Renal pelvis (tissue), 4 donors: ENCODE measurements around the gene PROSER2. TPM values are rescaled to one million over a fixed set of nuclear protein-coding genes. Genes with fewer than 3 reads are reported as not detected.
"Not testable (repeated sequence)": the region's sequence is repeated elsewhere in the genome, so short reads cannot be mapped to it uniquely, and the experiment has no call there.

Experiments used
- DNase-seq: peaks from one replicate; pipeline ENCODE4 v3.0.0-alpha.2; 2013
- polyA plus RNA-seq, 3 donors: library from polyadenylated mRNA; unstranded; fragments of 120-200 nt; gene quantifications; one replicate each; pipeline ENCODE4 v1.2.1, GENCODE V29; 2013; ENCODE audit not compliant: insufficient read length in 3 of 3

PROSER2 gene
- polyA plus RNA-seq, 3 donors = 4.9 to 6.1 (median 5.9) TPM

DNA sequence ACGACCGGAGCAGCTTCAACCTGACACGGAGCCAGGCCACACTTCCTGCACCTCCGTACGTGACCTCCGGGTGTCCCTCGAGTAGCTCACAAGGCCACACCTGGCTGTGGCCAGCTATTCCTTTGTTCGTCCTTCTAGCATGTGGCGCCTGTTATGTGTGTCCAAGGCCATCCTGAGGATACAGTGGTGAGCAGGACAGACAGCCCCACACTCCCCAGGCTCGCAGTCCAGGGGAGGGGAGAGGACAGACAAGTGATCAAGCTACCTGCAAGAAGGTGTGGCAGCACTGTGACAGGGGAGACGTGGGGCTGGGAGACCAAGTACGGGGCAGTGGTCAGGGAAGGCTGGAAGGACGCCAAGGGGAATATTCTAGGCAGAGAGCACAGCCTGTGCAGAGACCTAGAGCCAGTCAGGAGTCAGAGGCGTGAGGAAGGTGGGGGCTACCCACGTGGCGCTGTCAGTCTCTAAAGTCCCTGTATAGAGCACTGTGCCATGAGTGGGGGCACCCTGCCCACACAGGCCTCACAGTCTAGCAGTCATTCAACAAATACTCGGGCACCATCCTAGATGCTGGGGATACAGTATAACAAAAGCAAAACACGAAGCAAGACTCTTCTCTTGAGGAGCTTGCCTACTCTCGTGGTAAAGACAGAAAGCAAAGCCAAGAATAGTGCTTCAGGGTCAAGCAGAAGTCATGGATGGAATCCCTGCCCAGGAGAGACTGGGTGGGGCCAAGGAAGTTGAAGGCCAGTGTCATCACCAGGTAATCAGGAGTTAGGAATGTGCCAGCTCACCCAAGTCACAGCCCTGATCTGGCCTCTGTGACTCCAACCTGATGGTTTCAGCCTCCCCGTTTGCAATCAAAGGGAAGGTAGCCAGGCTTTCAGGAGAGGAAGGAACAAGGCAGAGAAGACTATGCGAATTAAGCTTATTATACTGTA lies 58.6 kb downstream of the PROSER2 start:
- no peak for DNase-seq

DNA sequence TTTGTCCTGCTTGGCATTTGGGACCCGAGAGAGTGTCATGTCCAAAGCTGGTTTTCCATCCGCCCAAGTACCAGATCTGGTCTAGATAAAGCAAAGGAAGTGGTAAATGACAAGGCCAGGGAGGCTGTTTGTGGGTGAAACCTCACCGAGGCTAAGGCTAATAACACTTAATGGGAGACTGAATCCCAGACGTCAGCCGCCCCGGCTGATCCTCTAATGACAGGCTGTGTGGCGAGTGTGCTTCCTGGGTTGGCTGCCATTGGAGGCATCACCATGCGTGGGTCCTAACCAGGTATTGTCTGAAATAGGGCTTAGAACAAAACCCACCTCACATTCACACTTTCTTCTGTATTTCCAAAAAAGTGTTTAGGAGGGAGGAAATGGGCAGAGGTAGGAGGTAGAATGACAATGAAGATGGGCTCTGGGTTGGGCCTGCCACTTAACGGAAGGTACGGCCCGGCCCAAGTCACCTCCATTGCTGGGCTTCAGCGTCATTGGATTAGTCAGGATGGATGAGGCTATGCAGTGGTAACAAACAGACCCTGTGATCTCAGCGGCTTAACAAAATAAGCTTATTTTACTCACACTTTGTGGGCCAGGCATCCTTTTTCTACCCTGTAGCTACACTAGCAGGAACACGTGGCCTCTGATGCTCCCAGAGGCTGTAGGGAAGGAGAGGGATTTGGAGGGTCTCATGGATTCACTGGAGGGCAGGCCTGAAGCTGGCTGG lies 59.7 kb downstream of the PROSER2 start:
- DNase-seq = no peak

DNA sequence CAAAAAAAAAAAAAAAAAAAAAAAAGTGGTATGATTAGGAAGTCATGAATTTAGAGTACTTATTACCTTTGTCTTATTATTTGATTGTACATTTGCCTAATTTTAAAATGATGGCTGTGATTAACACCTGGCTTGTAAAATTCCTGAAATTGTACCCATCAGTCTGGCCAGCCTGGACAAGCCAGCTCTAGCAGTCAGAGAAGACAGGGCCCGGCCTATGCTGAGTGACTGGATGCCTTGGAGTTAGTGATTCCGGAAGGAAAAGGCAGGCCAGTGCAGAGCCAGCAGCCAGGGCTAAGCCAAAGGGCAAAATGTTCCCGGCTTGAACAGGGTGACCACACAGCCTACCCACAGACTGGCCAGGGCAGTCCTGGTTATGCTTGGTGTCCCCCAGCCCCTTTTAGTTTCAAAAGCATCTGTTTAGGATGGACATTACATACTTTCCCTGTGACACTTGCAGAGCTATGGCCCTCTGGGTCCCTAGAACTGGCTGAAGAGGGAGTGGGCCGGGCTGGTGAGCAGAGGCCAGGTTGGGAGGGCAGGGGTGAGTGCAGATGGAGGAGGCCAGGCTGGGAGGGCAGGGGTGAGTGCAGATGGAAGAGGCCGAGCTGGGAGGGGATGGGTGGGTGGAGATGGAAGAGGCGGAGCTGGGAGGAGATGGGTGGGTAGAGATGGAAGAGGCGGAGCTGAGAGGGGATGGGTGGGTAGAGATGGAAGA lies 61.7 kb downstream of the PROSER2 start:
- DNase-seq = no peak

DNA sequence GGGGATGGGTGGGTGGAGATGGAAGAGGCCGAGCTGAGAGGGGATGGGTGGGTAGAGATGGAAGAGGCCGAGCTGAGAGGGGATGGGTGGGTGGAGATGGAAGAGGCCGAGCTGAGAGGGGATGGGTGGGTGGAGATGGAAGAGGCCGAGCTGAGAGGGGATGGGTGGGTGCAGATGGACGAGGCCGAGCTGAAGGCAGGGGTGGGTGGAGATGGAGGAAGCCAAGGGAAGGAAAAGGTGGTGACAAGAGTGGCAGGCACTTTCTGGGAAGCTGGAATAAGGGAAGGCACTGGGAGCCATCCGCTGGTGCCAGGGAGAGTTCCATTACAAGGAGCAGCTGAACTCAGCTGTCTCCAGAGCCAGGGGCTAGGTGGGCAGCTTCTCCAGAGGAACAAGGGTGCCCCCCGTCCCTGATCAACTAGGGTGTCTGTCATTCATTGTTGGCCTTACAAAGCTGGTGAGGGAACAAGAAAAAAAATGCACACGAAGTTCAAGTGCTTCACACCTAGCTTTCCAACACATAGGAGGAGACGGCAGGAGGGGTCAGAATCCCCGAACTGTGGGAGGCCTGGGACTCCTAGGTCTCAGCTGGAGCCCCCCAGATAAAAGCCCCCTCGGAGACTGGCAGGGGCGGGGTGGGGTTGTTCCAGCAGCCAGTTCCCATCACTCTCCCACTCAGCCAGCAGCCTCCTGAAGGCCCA lies 62.4 kb downstream of the PROSER2 start:
- DNase-seq = no peak

DNA sequence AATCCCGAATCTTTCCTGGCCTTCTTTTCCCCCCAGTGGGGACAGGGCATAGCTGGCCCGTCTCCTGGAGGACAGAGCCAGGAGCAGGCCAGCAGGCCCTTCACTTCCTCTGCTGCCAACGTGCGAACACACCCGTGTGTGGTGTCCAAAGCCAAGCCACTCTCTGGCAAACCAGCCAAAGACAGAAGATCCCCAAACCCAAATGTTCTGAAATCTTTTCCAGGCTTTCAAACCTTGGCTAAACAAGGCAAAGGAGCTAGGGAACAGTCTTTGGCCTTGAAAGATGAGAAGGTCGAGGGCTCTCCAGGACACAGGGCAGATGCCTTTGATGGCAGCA lies 63.0 kb downstream of the PROSER2 start:
- DNase-seq = no peak

DNA sequence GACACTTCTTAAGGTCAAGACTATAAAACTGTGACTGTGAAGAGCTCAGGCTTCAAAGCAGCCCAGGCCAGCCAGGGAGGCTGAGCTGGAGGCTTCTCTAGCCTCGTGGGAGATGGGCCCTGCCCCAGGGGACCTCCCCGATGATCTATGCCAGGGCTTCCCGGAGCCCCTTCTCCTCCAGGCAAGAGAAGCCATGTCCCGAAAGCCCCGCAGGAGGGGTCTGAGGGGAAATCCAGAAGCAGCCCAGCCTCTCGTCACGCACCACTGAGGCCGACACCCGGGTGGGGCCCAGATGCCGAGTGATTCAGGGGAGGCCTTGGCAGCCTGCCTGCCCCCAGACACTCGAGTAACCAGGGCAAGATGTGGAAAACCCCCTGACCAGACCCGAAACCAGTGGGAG lies 63.7 kb downstream of the PROSER2 start:
- no peak for DNase-seq

DNA sequence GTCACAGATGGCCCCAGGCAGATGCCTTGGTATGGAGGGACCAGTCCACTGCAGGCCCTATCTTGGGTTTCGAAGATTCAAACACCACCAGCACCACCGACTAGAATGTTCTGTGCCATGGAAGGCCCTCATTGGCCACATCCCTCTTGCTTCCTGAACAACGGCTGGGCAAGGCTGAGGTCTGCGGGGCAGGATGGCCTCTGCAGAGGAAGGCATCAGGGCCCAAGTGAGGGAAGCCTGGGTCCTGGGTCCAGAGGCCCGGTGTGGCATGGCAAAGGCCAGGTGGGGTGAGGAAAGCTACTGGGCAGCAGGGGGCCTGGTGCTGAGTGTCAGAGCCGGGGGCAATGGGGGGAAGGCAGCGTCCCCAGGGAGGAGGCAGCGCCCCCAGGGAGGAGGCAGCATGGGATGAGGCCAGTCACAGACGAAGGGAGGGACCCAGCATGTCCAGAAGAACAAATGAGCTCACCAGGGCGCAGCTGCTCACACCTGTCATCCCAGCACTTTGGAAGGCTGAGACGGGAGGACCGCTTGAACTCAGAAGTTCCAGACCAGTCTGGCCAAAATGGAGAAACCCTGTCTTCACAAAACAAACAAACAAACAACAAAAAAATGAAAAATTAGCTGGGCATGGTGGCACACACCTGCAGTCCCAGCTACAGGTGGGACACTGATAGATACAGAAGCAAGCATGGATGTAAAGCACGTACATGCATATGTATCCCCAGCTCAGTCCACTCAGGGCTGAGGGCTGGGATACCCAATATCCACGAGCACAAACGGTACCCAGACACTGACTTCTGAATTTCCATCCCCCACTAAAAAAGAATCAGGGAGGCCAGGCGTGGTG lies 64.4 kb downstream of the PROSER2 start:
- no peak for DNase-seq

DNA sequence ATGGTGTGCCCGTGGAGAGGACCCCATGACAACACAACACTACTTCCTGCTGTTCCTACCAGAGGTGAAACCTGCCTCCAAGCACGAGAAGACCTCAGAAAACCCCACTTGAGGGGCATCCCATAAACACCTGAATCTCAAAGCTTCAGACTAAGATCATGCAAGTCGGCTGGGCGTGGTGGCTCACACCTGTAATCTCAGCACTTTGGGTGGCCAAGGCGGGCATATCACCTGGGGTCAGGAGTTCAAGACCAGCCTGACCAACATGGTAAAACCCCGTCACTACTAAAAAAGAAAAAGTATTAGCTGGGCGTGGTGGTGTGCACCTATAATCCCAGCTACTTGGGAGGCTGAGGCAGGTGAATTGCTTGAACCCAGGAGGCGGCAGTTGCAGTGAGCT lies 66.1 kb downstream of the PROSER2 start:
- not testable (repeated sequence) for DNase-seq

DNA sequence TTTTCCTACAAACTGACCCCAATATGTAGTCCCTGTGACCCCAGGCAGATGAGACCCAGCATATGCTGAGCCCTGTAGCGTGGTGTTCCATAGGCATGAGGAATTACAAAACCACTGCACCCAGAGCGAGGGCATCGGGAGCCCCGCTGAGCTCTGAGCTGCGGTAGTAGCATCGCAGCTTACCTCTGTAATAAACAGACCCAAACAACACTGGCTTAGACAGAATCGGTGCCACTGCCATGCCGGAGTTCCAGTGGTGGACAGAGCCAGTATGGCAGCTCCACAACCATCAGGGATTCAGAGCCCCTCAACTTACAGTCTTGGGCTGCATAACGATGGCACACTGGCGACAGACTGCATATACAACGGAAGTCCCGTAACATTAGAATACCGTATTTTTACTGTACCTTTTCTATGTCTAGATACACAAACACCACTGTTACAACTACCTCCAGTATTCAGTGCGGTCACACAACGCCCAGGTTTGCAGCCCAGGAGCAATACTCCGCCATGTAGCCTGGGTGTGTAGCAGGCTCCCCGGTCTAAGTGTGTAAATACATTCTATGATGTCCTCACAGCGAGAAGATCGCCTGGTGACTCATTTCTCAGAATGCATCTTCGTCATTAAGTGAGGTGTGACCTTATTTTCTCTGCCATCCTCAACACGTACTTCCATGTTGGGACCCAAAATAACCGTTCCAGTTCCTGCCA lies 68.8 kb downstream of the PROSER2 start:
- no peak for DNase-seq

DNA sequence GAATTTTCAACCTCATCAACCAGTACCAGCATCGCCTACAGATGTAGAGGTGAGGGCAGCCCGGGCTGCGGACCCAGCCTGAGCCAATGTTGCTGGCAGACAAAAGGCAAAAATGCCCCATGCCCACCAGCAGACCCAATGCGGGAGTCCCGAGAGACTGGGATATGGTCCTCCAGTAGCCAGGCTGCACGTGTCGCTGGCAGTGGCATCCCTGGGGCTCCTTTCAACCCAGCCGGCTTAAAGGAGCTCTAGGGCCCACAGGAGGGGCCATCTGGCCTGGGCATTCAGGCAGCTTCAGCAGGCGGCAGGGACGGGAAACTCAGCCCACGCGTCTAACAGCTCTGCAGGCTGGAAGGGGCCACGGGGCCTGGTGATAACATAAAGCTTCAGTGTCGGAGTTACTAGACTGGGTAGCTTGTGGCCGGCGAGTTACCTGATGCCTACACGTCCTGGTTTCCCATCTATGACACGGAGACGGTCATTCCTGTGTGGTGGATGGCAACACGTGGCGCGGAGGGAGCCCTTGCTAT lies 70.7 kb downstream of the PROSER2 start:
- no peak for DNase-seq

DNA sequence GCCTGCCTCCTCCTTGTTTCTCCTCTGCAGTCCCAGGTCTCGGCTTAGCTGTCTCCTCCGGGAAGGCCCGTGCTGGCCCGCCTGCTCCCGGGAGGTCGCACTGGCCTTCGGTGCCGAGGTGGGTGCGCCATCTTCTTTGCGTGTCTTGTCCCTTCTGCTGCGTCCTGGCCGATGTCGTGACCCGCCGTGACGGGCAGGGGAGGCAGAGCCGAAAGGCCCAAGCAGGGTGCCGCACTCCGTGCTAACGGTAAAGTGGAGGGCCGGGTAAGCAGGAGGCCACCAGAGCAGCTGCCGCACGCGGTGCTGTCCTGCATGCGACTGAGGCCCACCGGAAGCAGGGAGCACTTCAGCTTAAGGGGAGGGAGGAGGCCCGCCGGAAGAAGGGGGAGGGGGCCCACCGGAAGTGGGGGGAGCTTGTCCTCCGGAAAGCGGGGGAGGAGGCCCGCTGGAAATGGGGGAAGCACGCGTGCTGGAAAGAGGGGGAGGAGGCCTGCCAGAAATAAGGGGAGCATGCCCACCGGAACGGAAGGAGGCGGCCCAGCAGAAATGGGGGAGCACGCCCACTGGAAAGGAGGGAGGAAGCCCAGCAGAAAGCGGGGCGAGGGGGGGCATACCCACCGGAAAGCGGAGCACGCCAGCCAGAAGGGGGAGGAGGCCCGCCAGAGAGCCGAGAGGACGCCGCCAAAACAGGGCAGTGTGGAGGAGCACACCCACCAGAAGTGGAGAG lies 71.4 kb downstream of the PROSER2 start:
- no peak for DNase-seq

DNA sequence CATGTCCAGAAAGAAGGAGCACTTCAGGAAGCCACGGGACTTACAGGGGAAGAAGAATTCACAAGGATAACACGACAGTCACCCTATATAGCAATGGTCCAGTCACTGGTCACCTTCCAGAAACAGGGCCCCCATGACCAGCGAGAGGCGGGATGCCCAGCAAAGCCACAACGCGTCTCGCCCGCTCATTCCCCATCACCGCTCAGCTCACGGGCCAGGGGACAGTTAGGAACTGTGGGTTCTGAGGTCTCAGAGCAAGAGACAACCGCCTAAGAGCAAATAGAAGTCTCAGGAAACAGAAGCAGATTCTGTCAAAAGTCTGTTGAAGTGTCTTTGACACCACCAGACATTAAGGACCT lies 71.9 kb downstream of the PROSER2 start:
- no peak for DNase-seq

DNA sequence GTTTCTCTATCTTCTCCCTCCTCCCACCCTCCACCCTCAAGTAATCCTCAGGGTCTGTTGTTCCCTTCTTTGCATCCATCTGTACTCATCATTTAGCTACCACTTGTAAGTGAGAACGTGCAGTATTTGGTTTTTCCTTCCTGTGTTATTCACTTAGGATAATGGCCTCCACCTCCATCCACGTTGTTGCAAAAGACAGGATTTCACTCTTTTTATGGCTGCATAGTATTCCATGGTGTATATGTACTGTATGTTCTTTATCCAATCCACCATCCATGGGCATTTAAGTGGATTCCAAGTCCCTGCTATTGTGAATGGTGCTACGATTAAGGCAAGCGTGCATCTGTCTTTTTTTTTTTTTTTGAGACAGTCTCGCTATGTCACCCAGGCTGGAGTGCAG lies 72.4 kb downstream of the PROSER2 start:
- no peak for DNase-seq

DNA sequence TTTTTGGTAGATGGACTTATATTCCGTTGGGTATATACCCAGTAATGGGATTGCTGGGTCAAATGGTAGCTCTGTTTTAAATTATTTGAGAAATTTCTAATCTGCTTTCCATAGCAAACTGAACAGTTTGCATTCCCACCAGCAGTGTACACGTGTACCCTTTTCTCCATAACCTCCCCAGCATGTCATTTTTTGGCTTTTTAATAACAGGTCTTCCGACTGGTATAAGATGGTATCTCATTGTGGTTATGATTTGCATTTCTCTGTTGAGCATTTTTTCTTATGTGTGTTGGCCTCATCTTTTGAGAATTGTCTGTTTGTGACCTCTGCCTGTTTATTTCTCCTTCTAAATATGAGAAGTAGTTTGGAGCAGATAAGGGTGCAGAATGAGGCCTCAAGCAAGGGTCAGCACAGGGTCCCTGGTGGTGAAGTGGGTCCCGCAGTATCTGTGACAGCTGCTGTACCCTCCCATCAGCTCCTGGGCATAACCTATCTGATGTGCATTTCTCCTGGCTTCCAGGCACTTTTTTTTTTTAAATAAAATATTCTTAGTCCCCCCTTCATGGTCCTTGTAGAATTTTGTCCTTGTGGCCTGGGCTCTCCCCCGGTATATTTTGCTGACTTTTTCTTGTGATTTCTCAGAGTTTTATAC lies 73.5 kb downstream of the PROSER2 start:
- no peak for DNase-seq

DNA sequence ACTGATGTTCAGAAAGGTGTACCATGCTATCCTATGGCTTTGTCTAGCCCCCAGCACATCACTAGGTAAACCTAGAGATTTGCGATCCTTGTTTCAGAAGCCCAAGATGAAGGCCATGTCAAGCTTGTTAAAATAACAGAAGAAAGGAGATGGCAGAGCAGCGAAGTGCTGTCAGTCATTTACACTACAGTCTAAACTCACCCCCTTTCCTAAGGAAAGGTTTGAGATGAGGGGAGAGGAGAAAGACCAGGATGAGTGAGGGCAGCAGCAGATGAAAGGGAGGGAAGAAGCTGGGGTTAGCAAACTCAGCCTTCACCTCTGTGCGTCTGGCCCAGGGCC lies 74.8 kb downstream of the PROSER2 start:
- DNase-seq = no peak

DNA sequence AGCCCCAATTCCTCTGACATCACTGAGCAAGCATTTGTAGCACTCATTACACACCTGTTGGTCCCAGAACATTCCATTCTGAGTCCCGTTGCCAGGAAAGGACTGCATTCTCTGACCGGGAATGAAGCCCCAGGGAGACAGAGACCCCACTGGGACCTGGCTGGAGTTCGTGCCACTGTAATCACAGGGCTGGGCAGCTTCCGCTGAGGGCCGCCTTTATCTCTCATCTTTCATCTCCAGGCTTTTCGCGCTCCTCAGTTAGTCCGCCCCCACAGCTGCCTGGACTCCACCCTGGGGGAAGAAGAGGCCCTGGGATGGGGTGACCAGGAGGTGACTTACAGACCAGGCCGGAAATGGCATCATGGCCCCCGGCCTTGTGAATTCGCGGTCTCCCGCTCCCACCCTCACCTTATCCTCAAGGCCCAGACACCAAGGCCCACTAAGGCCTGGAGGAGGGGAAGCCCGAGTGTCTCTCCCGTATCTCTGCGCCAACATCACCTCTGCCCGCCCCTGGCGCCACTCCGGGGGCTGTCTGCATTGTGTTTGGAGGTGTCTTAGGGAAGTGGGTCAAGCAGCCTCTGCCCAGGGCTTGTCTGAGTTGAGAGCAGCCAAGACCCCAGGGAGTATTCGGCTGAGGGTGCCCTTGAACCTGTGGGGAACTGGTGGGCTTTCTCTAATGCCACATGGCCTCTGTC lies 75.4 kb downstream of the PROSER2 start:
- peak; percentile 61 for DNase-seq

DNA sequence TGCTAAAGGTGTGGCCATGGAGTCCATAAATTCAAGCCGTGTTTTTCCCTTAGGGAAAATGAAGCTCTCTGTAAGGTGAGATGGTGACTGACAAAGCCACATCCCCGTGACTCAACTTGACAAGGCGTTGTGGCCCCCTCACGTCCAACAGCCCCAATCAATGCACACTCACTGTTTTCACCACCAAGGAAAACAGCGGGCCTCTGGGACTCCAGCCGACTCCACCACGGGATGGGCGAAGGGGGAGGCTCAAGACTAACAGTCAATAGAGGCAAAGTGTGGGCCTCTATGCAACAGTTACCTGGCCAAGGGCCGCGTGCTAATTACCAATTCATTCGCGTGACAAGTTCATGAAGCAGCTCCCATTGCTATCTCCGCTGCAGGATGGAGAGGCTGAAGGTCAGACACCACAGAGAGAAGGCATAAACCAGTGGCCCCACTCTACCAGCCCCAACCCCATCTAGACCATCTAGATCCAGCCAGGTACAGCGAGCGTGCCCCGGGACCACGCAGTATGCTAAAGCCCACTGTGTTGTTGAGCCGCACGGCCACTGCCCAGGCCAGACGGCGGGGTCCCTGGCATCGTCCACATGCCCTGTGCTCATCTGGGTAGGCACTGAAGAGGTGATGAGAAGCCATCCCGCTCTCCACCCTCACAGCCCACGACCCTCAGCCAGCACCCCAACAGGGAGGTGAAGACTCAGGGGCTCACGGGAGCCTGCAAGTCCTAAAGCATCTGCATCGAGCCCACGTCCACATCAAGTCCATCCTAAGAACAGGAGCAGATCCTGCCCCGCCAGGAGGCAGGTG lies 76.1 kb downstream of the PROSER2 start:
- DNase-seq = no peak

DNA sequence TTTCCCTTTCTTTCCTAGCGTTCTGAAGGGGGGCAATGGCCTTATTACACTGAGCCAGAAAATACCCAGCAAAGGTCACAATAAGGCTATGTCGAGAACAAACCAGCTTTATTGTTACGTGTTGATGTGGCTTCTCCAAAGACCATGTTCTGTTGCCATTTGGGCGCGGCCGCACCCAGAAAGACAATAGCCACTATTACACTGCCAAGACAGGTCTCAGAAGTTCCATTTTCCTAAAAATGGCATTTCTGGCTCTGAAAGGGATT lies 77.8 kb downstream of the PROSER2 start:
- DNase-seq = no peak
